K562 (cell line): ENCODE measurements around the gene RNF31. TPM values are rescaled to one million over a fixed set of nuclear protein-coding genes. Genes with fewer than 3 reads are reported as not detected.

ENCODE experiments used
- ATAC-seq: fragments of 200-7000 bp; cut with Tn5 transposase; 3 replicates; pipeline ENCODE4 v1.9.1; 2020; ENCODE audit warnings: moderate library complexity
- BruUV-seq: library from RNA; stranded (reverse); fragments of 400-500 nt; replicated peaks from 2 replicates; lab custom pipeline; 2021; lab: Mats Ljungman, UMichigan
- CTCF ChIA-PET: fragments of 300-600 bp; formaldehyde crosslinking; extraction: SDS; loops from one replicate; lab custom pipeline; 2021; ENCODE audit warnings: low intra/inter-chr PET ratio; lab: Yijun Ruan, JAX
- POLR2A ChIA-PET: fragments of 300-600, 350-650 bp; sonication (Branson Sonifier 250); formaldehyde crosslinking; extraction: SDS; loops from one replicate; lab custom pipeline; 2021; ENCODE audit warnings: antibody characterized with exemption, inconsistent platforms; lab: Yijun Ruan, JAX
- DNase-seq, 4 experiments: peaks; one replicate each; pipeline versions ENCODE4 v3.0.0 to v3.0.0-alpha.2; 2011 to 2018; ENCODE audit warnings: low spot score in 3 of 4, mixed read lengths in 3 of 4; ENCODE audit errors: extremely low read depth in 1 of 4
- FAIRE-seq: peaks from 2 replicates; lab custom pipeline; 2011; peaks lifted over from hg19 to GRCh38; lab: Jason Lieb, UNC
- H2AFZ ChIP-seq: 2 replicates; pipeline ENCODE4 v1.6.0; 2011; ENCODE audit warnings: low read depth, low read length, control low read depth, inconsistent platforms
- H3K27ac ChIP-seq: fragments of 200-600 bp; 3 replicates; pipeline ENCODE4 v1.8.0; 2011; ENCODE audit warnings: low read depth, mild to moderate bottlenecking, control low read depth, inconsistent platforms, low read length, moderate library complexity, mixed read lengths; ENCODE audit errors: extremely low read depth
- H3K27me3 ChIP-seq, 2 experiments: fragments of 300-600 bp in 1 of 2; 2 replicates in 1 of 2; 3 replicates in 1 of 2; pipeline versions ENCODE4 v1.6.0 to v1.8.0; 2011; ENCODE audit warnings: inconsistent platforms in 2 of 2, low read length in 2 of 2, mild to moderate bottlenecking in 1 of 2, mixed read lengths in 1 of 2, moderate library complexity in 1 of 2; ENCODE audit not compliant: control insufficient read depth in 2 of 2, insufficient read depth in 2 of 2
- H3K36me3 ChIP-seq: fragments of 300-600 bp; 3 replicates; pipeline ENCODE4 v1.8.0; 2011; ENCODE audit warnings: mild to moderate bottlenecking, low read length, inconsistent platforms; ENCODE audit not compliant: control insufficient read depth, insufficient read depth
- H3K4me1 ChIP-seq, 2 experiments: fragments of 200-600 bp in 1 of 2; replicated peaks in 1 of 2; 2 replicates in 1 of 2; 3 replicates in 1 of 2; pipeline versions ENCODE4 v1.5.1 to v1.8.0; 2011; ENCODE audit warnings: inconsistent platforms in 2 of 2, low read length in 2 of 2, mild to moderate bottlenecking in 1 of 2, mixed read lengths in 1 of 2, moderate library complexity in 1 of 2; ENCODE audit not compliant: control insufficient read depth in 2 of 2, insufficient read depth in 2 of 2
- H3K4me2 ChIP-seq: 2 replicates; pipeline ENCODE4 v1.6.1; 2011; ENCODE audit warnings: low read length, control low read depth, inconsistent platforms, mixed read lengths; ENCODE audit not compliant: insufficient read depth
- H3K4me3 ChIP-seq: fragments of 200-600 bp; sonication (generic), shearing (Covaris generic); 2 replicates; pipeline ENCODE4 v1.5.1; 2016; ENCODE audit warnings: control low read depth, inconsistent platforms
- H3K79me2 ChIP-seq: fragments of 200-600 bp; 3 replicates; pipeline ENCODE4 v1.8.0; 2011; ENCODE audit warnings: low read length, inconsistent platforms; ENCODE audit not compliant: control insufficient read depth, insufficient read depth
- H3K9ac ChIP-seq, 2 experiments: 2 replicates each; pipeline versions ENCODE4 v1.6.0 to v1.6.1; 2011; ENCODE audit warnings: low read depth in 2 of 2, low read length in 2 of 2, control low read depth in 1 of 2, inconsistent platforms in 1 of 2, mild to moderate bottlenecking in 1 of 2, mixed read lengths in 1 of 2; ENCODE audit not compliant: insufficient read depth in 1 of 2
- H3K9me1 ChIP-seq: one replicate; pipeline ENCODE4 v1.6.0; 2011; ENCODE audit warnings: inconsistent platforms, mild to moderate bottlenecking, low read length, moderate library complexity; ENCODE audit not compliant: control insufficient read depth, insufficient read depth
- H3K9me3 ChIP-seq: replicated peaks from 2 replicates; pipeline ENCODE4 v1.5.1; 2011; ENCODE audit warnings: low read depth, low read length, inconsistent platforms; ENCODE audit not compliant: control insufficient read depth, insufficient read depth
- H4K20me1 ChIP-seq: replicated peaks from 2 replicates; pipeline ENCODE4 v1.6.1; 2011; ENCODE audit warnings: low read length, inconsistent platforms, mixed read lengths; ENCODE audit not compliant: control insufficient read depth, insufficient read depth
- ARID2 ChIP-seq: fragments of 450-650 bp; IDR thresholded peaks from 2 replicates; pipeline ENCODE4 v1.6.1; 2017; ENCODE audit warnings: antibody characterized with exemption, mild to moderate bottlenecking
- CREM ChIP-seq: IDR thresholded peaks from 2 replicates; pipeline ENCODE4 v1.6.1; 2014; ENCODE audit warnings: antibody characterized with exemption, low read depth
- SAFB ChIP-seq: fragments of 200-400 bp; formaldehyde crosslinking; IDR thresholded peaks from 2 replicates; pipeline ENCODE4 v1.6.1; 2017; ENCODE audit warnings: low read depth, low read length, borderline replicate concordance
- YBX1 ChIP-seq: fragments of 450-650 bp; IDR thresholded peaks from 2 replicates; pipeline ENCODE4 v1.7.1; 2016; ENCODE audit warnings: mild to moderate bottlenecking
- ZNF408 ChIP-seq: fragments of 250-450 bp; sonication (Bioruptor Pico); IDR thresholded peaks from 2 replicates; pipeline ENCODE4 v1.4.0; 2020; ENCODE audit warnings: low read depth, mild to moderate bottlenecking, moderate library complexity
- WGBS: fragments of 100-300 bp; shearing (Covaris generic); methylation state at CpG from one replicate; pipeline ENCODE4 v1.1.6; 2016; ENCODE audit warnings: low coverage, mixed read lengths; ENCODE audit not compliant: insufficient coverage; ENCODE audit errors: missing lambda C conversion rate; 5-methylcytosine and 5-hydroxymethylcytosine counted together
- in situ Hi-C: fragments of 300-500 bp; cut with MboI; formaldehyde crosslinking; loops from 4 replicates; pipeline ENCODE4 v1.15.0; 2018; ENCODE audit warnings: inconsistent platforms, mixed read lengths
- intact Hi-C: fragments of 100-400 bp; cut with micrococcal nuclease; formaldehyde crosslinking; loops from 2 replicates; pipeline ENCODE4 v1.14.2; 2022
- polyA plus RNA-seq, 8 experiments: library from polyadenylated mRNA; depleted of rRNA in 4 of 8; stranded (reverse) in 5 of 8; unstranded in 3 of 8; fragments of >200 nt; fragmentation: Nextera tagmentation in 2 of 8; fragmentation: Illumina TruSeq in 1 of 8; extraction: Ambion mirVana in 2 of 8; extraction: Trizol in 1 of 8; gene quantifications; 2 replicates each; pipeline versions ENCODE4 v1.2.1 to v1.2.3, GENCODE V29; 2011 to 2014; ENCODE audit warnings: inconsistent platforms in 1 of 8, missing spikeins in 1 of 8
- total RNA-seq, 7 experiments: library from RNA; depleted of rRNA in 6 of 7; stranded (reverse); fragments of >200 nt in 6 of 7; fragmentation: Illumina TruSeq in 2 of 7; extraction: Trizol in 2 of 7; gene quantifications; 2 replicates each; pipeline versions ENCODE4 v1.2.1 to v1.2.3, GENCODE V29; 2011 to 2021; ENCODE audit warnings: low replicate concordance in 1 of 7
- TF ChIP-seq, protein P1 (sequence below): fragments of 450-650 bp; IDR thresholded peaks from 2 replicates; pipeline ENCODE4 v1.6.1; 2016; ENCODE audit warnings: missing biosample characterization, missing genetic modification characterization
- TF ChIP-seq, protein P2 (sequence below): fragments of 250-450 bp; sonication (Bioruptor Pico); IDR thresholded peaks from 2 replicates; pipeline ENCODE4 v1.5.0; 2021
- TF ChIP-seq, protein P3 (sequence below): sonication (generic); formaldehyde crosslinking; IDR thresholded peaks from 2 replicates; pipeline ENCODE4 v1.8.1; 2023; ENCODE audit warnings: mild to moderate bottlenecking, missing genetic modification reagents
- TF ChIP-seq, protein P4 (sequence below): sonication (generic); formaldehyde crosslinking; IDR thresholded peaks from 2 replicates; pipeline ENCODE4 v1.8.1; 2022; ENCODE audit warnings: missing genetic modification reagents

The RNF31 gene
- total and polyA plus RNA-seq, 9 of the 15 experiments (the other 6 are each of a cell fraction or from before 2014, with no cell fraction given) = 3.1 to 47.6 (median 19.1) TPM

DNA sequence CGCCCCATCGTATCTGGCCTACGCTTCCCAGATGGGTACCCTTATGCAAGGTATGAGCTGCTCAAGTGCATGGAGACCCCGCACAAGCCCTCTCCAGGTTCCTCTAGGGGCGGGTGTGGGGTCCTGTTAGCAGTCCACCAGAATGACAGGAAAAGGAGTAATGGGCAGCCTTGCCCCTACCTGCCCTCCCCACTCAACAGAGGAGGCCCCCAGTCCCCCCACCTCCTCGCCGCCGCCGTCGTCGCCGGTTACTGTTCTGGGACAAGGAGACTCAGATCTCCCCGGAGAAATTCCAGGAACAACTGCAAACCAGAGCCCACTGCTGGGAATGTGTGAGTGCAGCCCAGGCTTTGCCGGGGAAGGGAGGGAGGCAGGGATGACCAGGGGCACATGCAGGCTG, 30.6 kb downstream of the RNF31 start:
- ChIA-PET CTCF (no interaction called here), POLR2A (interaction anchor here (1.2 kb wide), 1 partner anchor 11 kb away, joined by 4 read pairs; the partner anchor contains the start of gene IPO4)
- Histone ChIP-seq H3K9me3 (no peaks in the 10 kb centered on the region), H3K36me3 (peaks cover 44% of the 10 kb centered on the region; the same call in 2 of the 3 replicates), H3K79me2 (no peaks in the 10 kb centered on the region), H3K9ac (no peak overlapping the region), H3K4me2 (no peak overlapping the region), H3K4me1 (no peaks in the 10 kb centered on the region; a peak in 2 of 5 replicates), H3K27ac (no peak overlapping the region), H3K27me3 (no peaks in the 10 kb centered on the region), H3K9me1 (no peaks in the 10 kb centered on the region), H2AFZ (no peak overlapping the region), H4K20me1 (no peaks in the 10 kb centered on the region), H3K4me3 (no peak overlapping the region)
- intact Hi-C loops = no loop called here
- no peak for DNase-seq
- 100% methylated on average over 3 of the region's 14 CpGs for WGBS
- FAIRE-seq = no peak
- BruUV-seq = no TSS peak
- in situ Hi-C loops = no loop called here
- no peak for ATAC-seq
- no peak for TF ChIP-seq ARID2
- no peak for TF ChIP-seq CREM
- TF ChIP-seq, protein P1, sequence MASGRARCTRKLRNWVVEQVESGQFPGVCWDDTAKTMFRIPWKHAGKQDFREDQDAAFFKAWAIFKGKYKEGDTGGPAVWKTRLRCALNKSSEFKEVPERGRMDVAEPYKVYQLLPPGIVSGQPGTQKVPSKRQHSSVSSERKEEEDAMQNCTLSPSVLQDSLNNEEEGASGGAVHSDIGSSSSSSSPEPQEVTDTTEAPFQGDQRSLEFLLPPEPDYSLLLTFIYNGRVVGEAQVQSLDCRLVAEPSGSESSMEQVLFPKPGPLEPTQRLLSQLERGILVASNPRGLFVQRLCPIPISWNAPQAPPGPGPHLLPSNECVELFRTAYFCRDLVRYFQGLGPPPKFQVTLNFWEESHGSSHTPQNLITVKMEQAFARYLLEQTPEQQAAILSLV (tag) = no peak
- no peak for TF ChIP-seq YBX1
- TF ChIP-seq, protein P2, sequence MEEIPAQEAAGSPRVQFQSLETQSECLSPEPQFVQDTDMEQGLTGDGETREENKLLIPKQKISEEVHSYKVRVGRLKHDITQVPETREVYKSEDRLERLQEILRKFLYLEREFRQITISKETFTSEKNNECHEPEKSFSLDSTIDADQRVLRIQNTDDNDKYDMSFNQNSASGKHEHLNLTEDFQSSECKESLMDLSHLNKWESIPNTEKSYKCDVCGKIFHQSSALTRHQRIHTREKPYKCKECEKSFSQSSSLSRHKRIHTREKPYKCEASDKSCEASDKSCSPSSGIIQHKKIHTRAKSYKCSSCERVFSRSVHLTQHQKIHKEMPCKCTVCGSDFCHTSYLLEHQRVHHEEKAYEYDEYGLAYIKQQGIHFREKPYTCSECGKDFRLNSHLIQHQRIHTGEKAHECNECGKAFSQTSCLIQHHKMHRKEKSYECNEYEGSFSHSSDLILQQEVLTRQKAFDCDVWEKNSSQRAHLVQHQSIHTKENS (CRISPR knock-in tag) = no peak
- TF ChIP-seq ZNF408 = no peak
- no peak for TF ChIP-seq SAFB
- TF ChIP-seq, protein P3, sequence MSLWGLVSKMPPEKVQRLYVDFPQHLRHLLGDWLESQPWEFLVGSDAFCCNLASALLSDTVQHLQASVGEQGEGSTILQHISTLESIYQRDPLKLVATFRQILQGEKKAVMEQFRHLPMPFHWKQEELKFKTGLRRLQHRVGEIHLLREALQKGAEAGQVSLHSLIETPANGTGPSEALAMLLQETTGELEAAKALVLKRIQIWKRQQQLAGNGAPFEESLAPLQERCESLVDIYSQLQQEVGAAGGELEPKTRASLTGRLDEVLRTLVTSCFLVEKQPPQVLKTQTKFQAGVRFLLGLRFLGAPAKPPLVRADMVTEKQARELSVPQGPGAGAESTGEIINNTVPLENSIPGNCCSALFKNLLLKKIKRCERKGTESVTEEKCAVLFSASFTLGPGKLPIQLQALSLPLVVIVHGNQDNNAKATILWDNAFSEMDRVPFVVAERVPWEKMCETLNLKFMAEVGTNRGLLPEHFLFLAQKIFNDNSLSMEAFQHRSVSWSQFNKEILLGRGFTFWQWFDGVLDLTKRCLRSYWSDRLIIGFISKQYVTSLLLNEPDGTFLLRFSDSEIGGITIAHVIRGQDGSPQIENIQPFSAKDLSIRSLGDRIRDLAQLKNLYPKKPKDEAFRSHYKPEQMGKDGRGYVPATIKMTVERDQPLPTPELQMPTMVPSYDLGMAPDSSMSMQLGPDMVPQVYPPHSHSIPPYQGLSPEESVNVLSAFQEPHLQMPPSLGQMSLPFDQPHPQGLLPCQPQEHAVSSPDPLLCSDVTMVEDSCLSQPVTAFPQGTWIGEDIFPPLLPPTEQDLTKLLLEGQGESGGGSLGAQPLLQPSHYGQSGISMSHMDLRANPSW = no peak
- TF ChIP-seq, protein P4, sequence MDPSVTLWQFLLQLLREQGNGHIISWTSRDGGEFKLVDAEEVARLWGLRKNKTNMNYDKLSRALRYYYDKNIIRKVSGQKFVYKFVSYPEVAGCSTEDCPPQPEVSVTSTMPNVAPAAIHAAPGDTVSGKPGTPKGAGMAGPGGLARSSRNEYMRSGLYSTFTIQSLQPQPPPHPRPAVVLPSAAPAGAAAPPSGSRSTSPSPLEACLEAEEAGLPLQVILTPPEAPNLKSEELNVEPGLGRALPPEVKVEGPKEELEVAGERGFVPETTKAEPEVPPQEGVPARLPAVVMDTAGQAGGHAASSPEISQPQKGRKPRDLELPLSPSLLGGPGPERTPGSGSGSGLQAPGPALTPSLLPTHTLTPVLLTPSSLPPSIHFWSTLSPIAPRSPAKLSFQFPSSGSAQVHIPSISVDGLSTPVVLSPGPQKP (CRISPR knock-in tag) = no peak
